Gastroesophageal sphincter (tissue), 4 donors: ENCODE results near the gene COL6A2. TPM values are rescaled to one million over a fixed set of nuclear protein-coding genes. Genes with fewer than 3 reads are reported as not detected.

Source experiments
- ATAC-seq: fragments of 150-250 bp; one replicate; pipeline ENCODE4 v1.9.1; 2016; ENCODE audit warnings: mild to moderate bottlenecking, moderate library complexity
- H3K27ac ChIP-seq, 4 donors: fragments of 200-600 bp; sonication (generic) in 3 of 4; 1 replicate in 3 of 4; 2 replicates in 1 of 4; pipeline ENCODE4 v1.5.1; 2016 to 2019
- H3K27me3 ChIP-seq: fragments of 200-600 bp; sonication (generic); one replicate; pipeline ENCODE4 v1.5.1; 2019
- H3K36me3 ChIP-seq, 2 donors: fragments of 200-600 bp; sonication (generic); one replicate each; pipeline ENCODE4 v1.5.1; 2019; ENCODE audit warnings: control low read depth in 1 of 2
- H3K4me1 ChIP-seq, 3 donors: fragments of 200-600 bp; sonication (generic); 1 replicate in 2 of 3; 2 replicates in 1 of 3; pipeline ENCODE4 v1.5.1; 2016 to 2019; ENCODE audit warnings: control low read depth in 2 of 3
- H3K4me3 ChIP-seq, 2 donors: fragments of 200-600 bp; sonication (generic); one replicate each; pipeline ENCODE4 v1.5.1; 2019; ENCODE audit warnings: mild to moderate bottlenecking in 1 of 2, moderate library complexity in 1 of 2
- H3K9me3 ChIP-seq, 3 donors: fragments of 200-600 bp; sonication (generic); one replicate each; pipeline ENCODE4 v1.5.1; 2017 to 2019; ENCODE audit warnings: control low read depth in 2 of 3
- EP300 ChIP-seq: sonication (generic); formaldehyde crosslinking; IDR thresholded peaks from one replicate; pipeline ENCODE4 v1.6.1; 2017; ENCODE audit warnings: antibody characterized with exemption, mild to moderate bottlenecking
- POLR2A ChIP-seq, 2 donors: fragments of 450-650 bp; IDR thresholded peaks; one replicate each; pipeline ENCODE4 v1.6.1; 2017; ENCODE audit warnings: antibody characterized with exemption in 2 of 2, mild to moderate bottlenecking in 2 of 2, moderate library complexity in 1 of 2
- POLR2AphosphoS5 ChIP-seq: sonication (generic); formaldehyde crosslinking; IDR thresholded peaks from one replicate; pipeline ENCODE4 v1.6.1; 2017; ENCODE audit warnings: antibody characterized with exemption
- WGBS, 2 donors: methylation state at CpG; one replicate each; pipeline ENCODE4 v1.1.5; 2018; ENCODE audit warnings: low coverage in 1 of 2; 5-methylcytosine and 5-hydroxymethylcytosine counted together
- total RNA-seq, 4 donors: library from RNA; depleted of rRNA; stranded (reverse); fragments of >200 nt; gene quantifications; one replicate each; pipeline ENCODE4 v1.1.0, GENCODE V29; 2016
- TF ChIP-seq, protein P1 (sequence below), 4 experiments: fragments of 200-600 bp in 2 of 4; fragments of 450-650 bp in 2 of 4; sonication (generic) in 1 of 4; IDR thresholded peaks; one replicate each; pipeline ENCODE4 v1.5.1; 2017 to 2019; ENCODE audit warnings: antibody characterized with exemption in 4 of 4, mild to moderate bottlenecking in 2 of 4, moderate library complexity in 2 of 4

The COL6A2 gene
- total RNA-seq, 4 donors from 2014 or later = 720 to 1,286 (median 1,215) TPM

GRCh38 chr21:46157396-46157986, 59.6 kb downstream of the COL6A2 start:
- ATAC-seq = no peak
- peaks cover 22% of the 10 kb centered on the region for H3K27me3 ChIP-seq
- no peak overlapping the region for H3K27ac ChIP-seq
- no peaks in the 10 kb centered on the region for H3K9me3 ChIP-seq
- WGBS, 2 donors = 70 to 95% methylated on average over 2 to 8 of the region's 12 CpGs
- peaks cover 0 to 29% (median 8%) of the 10 kb centered on the region in 3 donors for H3K4me1 ChIP-seq
- no peaks in the 10 kb centered on the region for H3K36me3 ChIP-seq
- TF ChIP-seq, protein P1, sequence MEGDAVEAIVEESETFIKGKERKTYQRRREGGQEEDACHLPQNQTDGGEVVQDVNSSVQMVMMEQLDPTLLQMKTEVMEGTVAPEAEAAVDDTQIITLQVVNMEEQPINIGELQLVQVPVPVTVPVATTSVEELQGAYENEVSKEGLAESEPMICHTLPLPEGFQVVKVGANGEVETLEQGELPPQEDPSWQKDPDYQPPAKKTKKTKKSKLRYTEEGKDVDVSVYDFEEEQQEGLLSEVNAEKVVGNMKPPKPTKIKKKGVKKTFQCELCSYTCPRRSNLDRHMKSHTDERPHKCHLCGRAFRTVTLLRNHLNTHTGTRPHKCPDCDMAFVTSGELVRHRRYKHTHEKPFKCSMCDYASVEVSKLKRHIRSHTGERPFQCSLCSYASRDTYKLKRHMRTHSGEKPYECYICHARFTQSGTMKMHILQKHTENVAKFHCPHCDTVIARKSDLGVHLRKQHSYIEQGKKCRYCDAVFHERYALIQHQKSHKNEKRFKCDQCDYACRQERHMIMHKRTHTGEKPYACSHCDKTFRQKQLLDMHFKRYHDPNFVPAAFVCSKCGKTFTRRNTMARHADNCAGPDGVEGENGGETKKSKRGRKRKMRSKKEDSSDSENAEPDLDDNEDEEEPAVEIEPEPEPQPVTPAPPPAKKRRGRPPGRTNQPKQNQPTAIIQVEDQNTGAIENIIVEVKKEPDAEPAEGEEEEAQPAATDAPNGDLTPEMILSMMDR (IDR thresholded peaks at IDR 0.05) = no peak
- TF ChIP-seq POLR2A (IDR thresholded peaks at IDR 0.05) (no peak), EP300 (no peak), POLR2AphosphoS5 (no peak)
- H3K4me3 ChIP-seq = no peak overlapping the region

DNA sequence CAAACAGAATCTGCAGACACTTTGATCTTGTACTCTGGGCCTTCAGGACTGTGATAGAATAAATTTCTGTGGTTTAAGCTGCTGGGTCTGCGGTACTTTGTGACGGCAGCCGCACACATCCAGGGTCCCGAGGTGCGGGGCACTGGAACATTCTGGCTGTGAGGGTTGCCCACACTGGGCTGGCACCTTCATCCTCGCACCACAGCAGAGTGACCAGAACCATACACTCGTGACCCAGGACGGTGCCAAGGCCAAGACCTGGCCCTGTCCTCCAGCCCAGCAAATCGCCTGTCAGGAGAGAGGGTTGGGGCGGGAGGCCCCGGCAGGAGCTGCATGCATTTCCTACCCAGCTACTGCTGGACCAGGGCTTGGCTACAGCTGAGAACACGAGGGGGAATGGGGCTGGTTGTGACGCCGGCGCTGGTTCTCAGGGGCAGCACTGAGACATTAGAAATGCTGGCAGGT, 60.1 kb downstream of the COL6A2 start:
- ATAC-seq = no peak
- Histone ChIP-seq H3K27ac (no peak overlapping the region), H3K36me3 (no peaks in the 10 kb centered on the region), H3K9me3 (no peaks in the 10 kb centered on the region), H3K4me3 (no peak overlapping the region), H3K4me1 (peaks cover 0 to 27% (median 6%) of the 10 kb centered on the region in 3 donors), H3K27me3 (peaks cover 28% of the 10 kb centered on the region)
- 100% methylated on average over 1 of the region's 15 CpGs; no CpG with 5 or more reads in 1 of the 2 donors for WGBS, 2 donors
- no peak for TF ChIP-seq POLR2AphosphoS5
- no peak for TF ChIP-seq EP300
- TF ChIP-seq POLR2A (IDR thresholded peaks at IDR 0.05) = no peak
- TF ChIP-seq, protein P1 (IDR thresholded peaks at IDR 0.05) = no peak

DNA sequence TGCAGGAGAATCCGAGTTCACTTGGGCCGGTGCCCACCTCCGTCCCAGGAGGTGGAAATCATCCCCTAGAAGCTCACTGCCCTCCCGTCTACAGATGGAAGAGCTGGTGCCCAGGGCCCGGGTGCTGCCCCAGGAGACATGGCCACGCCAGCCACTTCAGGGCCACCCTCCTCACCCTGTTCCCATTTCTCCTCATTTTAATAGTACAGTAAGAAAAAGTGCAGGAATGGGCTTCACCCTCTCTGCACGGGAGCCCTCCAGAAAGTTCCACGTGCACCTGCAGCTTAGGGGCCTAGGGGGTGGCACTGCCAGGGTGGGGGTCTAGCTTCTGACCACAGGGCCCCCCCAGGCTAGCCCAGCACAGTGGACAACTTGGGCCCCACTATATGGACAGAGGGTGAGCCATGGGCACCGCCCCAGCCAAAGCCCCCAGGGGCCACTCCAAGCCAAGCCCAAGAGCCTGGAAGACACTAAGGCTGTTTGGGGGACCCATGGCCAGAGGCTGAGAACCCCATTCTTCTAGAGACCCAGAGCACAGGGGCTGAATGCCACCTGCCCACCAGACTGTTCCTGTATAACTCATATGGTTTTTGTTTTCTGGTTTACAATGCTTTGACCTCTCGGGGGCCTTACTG, 60.9 kb downstream of the COL6A2 start:
- ATAC-seq = no peak
- TF ChIP-seq POLR2AphosphoS5 (no peak), POLR2A (IDR thresholded peaks at IDR 0.05) (no peak), EP300 (no peak)
- TF ChIP-seq, protein P1 (IDR thresholded peaks at IDR 0.05) = no peak
- WGBS, 2 donors = 90 to 100% methylated on average over 1 to 2 of the region's 10 CpGs
- Histone ChIP-seq H3K27ac (no peak overlapping the region), H3K4me1 (peaks cover 0 to 19% (median under 1%) of the 10 kb centered on the region in 3 donors), H3K9me3 (no peaks in the 10 kb centered on the region), H3K27me3 (peaks cover 29% of the 10 kb centered on the region), H3K36me3 (no peaks in the 10 kb centered on the region), H3K4me3 (no peak overlapping the region)

GRCh38 chr21:46159390-46159789, 61.5 kb downstream of the COL6A2 start:
- H3K27me3 ChIP-seq = peaks cover 33% of the 10 kb centered on the region
- WGBS, 2 donors = 90 to 93% methylated on average over 8 to 11 of the region's 12 CpGs
- H3K36me3 ChIP-seq = no peaks in the 10 kb centered on the region
- no peak overlapping the region for H3K4me3 ChIP-seq
- TF ChIP-seq, protein P1 (IDR thresholded peaks at IDR 0.05) = no peak
- no peak for TF ChIP-seq POLR2A (IDR thresholded peaks at IDR 0.05)
- H3K4me1 ChIP-seq = peaks cover 0 to 18% (median 0%) of the 10 kb centered on the region in 3 donors
- no peak overlapping the region for H3K27ac ChIP-seq
- ATAC-seq = no peak
- H3K9me3 ChIP-seq = no peaks in the 10 kb centered on the region
